Erythroblast (primary cell): ENCODE results near the gene OGN.

Source experiments
- DNase-seq, 2 experiments: peaks; one replicate each; lab custom pipeline; 2025; lab: John Stamatoyannopoulos, UW
- GATA1 ChIP-seq: IDR thresholded peaks from 2 replicates; pipeline ENCODE4 v1.6.1; 2011; ENCODE audit warnings: low read depth, mild to moderate bottlenecking, control low read depth, low read length, moderate library complexity
- POLR2A ChIP-seq: IDR thresholded peaks from 2 replicates; pipeline ENCODE4 v1.6.1; 2011; ENCODE audit warnings: mild to moderate bottlenecking, low read length

OGN gene

DNA sequence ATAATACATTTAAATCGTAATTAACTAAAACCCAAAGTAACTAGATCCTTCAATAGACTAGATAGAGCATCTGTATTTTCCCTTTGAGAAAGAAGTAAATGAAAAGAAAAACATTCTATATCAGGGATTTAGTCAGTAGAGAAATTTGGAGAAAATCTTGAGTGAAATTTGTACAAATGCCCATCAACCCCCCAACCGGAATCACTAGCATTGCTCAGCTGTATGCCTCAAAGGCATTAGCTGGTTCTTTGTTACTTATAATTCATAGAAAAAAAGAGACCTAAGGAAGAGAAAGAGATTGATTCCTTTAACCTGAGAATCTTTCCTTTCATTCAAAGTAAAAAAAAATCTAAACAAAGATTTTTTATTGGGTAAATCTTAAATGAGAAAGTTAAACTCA is 19.2 kb upstream of the OGN start:
- DNase-seq: no peak
- TF ChIP-seq GATA1: no peak
- no peak for TF ChIP-seq POLR2A

DNA sequence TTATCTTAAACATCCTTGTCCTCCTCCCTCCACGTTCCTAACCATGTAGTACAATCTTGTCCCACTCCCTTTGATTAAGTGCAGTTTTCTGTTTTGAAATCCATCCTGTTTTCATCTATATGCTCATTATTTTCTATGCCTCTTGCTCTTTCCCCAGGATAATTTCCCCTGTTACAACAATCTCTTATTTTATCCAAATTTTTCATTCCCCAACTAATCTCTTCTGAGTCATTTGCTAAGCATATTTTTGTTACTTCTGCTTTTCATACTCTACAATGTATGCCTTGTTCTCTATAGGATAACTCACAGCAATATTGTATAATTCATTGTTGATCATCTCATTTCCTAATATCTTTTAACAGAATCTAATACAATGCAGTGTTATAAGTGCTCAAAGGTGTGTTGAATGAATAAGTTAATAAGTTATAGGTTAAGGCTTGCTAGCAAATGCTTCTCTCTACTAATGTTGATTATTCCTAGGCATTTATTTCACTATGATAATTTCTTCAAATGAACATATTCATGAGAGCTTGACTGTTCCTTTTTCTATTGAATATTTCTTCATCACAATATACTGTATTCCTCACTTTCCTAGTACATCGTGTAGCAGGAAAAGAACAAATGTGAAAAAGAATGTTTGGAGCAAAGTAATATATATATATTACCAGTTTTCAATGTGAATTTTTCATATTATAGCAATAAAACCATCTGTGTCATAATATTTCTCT is 18.4 kb upstream of the OGN start:
- no peak for TF ChIP-seq GATA1
- TF ChIP-seq POLR2A: no peak
- no peak for DNase-seq

DNA sequence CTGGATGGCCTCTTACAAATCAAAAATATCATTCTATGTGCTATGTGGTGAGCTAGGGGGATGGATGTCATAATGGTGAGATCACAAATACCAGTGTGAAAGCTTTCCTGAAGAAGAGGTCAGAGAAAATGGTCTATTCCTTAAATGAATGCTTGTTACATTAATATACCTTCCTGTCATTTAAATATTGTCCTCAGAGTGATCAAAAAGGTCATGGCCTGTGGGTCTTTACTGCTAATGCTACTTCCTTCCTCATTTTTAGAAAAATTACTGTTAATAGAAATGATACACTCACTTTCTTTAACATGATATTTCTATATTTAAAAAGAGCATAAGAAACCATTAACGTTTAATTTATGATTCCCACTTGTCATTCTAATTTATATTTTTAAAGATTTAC is 10.2 kb upstream of the OGN start:
- TF ChIP-seq POLR2A (no peak), GATA1 (no peak)
- no peak for DNase-seq

DNA sequence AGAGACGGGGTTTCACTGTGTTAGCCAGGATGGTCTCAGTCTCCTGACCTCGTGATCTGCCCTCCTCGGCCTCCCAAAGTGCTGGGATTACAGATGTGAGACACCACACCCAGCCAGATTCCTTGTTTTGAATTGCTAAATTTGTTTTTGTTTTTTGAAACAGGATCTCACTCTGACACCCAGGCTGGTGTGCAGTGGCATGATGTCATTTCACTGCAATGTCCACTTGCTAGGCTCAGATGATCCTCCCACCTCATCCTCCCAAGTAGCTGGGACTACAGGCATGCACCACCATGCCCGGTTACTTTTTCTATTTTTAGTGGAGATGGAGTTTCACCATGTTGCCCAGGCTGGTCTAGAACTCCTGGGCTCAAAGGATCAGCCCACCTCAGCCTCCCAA is 6.8 kb upstream of the OGN start:
- DNase-seq: peak in 1 of 2 experiments; percentile 4

DNA sequence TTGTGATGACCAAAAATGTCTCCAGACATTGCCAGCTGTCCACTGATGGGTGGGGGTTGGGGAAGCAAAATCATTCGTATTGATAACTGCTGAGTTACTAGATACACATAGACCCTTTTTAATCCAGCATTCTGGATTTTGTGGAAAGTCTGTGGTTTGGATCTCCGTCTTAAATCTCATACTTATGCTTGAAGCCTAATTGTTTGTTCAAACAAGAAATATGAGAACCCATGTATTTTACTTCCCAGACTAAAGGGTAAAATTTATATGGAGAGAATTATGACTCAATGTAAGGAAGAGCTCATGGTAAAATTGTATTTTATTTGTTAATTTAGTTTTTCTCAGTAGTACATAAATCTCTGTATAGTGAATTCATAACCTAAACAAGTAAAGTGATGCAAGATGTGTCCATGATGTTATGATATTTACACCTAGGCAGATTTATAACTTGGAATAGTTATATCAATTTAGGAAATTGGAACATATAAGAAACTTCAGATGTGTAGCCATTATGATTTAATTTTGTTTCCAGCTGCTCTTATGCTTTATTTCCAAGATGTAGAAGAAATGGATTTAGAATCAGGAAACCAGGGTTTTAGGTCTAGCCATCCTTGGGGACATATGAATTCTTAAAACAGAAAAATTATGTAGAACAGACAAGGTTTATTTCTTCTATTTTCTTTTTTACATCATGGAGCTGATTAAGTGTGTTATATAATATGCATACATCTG is 4.5 kb upstream of the OGN start:
- no peak for DNase-seq
- TF ChIP-seq POLR2A: no peak
- no peak for TF ChIP-seq GATA1

- no peak for DNase-seq
- no peak for TF ChIP-seq GATA1
- TF ChIP-seq POLR2A: no peak
Observed at GRCh38 chr9:92407818-92408217, 3.4 kb upstream of the OGN start.

GRCh38 chr9:92406477-92406876 is 2.1 kb upstream of the OGN start:
- DNase-seq: no peak
- TF ChIP-seq GATA1 (no peak), POLR2A (no peak)

- TF ChIP-seq POLR2A (no peak), GATA1 (no peak)
- DNase-seq: no peak
Observed at GRCh38 chr9:92405818-92406217, 1.4 kb upstream of the OGN start.

DNA sequence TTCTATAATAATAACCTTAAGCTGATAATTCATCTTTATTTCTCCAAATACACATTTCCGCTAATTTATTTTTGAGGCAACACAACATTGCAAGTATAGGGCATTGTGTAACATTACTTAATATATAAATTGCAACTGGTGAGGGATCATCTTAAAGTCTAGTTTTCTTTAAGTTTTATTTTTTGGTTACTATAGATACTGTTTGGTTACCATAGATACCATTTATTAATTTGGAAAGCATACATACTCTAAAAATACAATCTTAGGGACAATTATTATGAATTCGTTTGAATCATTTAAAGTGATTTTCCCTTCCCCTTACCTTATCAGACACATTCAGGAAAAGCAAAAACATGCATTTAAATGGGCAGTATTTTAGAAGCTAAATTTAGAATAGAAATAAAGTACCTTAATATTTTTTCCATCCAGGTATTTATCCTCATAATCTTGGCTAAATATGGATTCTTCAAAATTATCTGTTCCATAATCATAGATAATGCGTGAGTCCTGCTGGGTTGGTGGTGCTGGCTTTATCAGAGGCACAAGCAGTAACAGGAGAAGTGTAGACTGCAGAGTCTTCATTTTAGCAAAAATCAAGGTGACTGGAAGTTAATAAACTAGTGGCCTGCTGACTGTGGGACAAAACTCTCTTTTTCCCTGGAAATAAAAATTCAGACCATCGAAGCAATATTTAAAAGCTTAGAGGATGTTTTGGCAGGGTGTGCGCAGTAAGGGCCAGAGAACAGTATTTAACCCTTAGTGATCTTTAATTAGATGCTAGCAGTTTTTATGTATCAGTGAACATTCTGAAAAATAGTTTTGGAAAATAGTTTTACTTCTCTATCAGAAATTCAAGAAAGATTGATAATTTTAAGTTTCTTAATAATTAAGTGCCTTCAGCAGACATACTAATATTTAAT is 1.3 kb downstream of the OGN start:
- no peak for TF ChIP-seq GATA1
- no peak for TF ChIP-seq POLR2A
- no peak for DNase-seq

DNA sequence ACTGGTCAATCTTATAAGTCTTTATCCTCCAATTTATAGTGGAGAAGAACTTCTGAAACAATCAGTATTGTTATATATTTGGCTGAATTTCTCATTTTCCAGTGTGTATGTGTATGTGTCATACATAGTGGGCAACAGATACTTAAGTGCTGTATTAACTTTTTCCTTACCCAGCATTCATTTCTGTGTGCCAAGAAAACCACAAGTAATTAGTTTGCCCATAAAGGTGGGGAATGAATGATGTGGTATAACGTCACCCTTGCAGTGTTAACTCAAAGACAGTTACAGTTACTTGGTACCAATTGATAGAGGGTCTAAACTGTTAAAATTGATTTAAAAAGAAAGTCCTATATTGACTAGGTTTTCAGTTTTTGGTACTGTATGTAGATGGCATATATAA is 2.0 kb downstream of the OGN start:
- TF ChIP-seq GATA1 (no peak), POLR2A (no peak)
- DNase-seq: no peak

DNA sequence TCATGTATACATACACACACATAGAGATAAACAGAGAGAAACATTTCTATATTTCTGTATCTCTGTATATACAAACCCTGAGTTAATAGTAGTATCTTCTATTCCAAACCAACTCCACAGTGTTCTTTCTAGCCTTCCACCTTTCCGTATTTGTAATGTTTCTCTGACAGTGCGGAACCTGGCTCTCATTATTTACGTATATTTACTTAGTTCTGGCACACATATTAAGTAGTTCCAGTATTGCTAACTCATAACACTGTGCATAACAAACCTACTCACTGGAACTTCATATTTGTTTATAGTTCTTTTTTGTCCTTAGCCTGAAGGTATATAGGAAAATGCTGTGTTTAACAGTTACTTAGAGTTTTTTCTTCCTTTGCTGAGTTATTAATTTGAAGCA is 6.5 kb downstream of the OGN start:
- no peak for DNase-seq

GRCh38 chr9:92395617-92396016 is 8.8 kb downstream of the OGN start:
- TF ChIP-seq POLR2A (no peak), GATA1 (no peak)
- no peak for DNase-seq

More for the DNA sequence above, 6.5 kb downstream of the OGN start:
- TF ChIP-seq GATA1 (no peak), POLR2A (no peak)

DNA sequence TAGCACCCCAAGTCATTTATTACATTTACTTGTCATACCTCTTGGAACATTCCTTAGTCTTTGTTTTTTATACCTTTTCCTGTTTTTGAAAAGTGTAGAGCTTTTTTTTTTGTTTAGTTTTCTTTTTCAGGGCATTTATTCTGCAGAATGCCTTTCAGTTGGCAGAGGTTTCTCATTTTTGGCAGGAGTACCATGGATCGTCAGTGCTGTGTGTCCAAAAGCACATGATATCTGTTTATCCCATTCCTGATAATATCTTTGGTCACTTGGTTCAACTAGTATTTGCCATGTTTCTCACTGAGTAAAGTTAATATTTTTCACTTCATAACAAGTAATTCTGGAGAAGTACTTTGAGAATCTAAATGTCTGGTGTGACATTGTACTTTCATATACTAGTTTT is 10.7 kb downstream of the OGN start:
- no peak for DNase-seq
- TF ChIP-seq GATA1 (no peak), POLR2A (no peak)

- TF ChIP-seq POLR2A (no peak), GATA1 (no peak)
- no peak for DNase-seq
Observed at GRCh38 chr9:92392690-92393089, 11.7 kb downstream of the OGN start.
